Embryonic facial prominence (tissue), 1 donor: ENCODE measurements around the gene ACSL4.

Experiments used
- DNase-seq: peaks from one replicate; pipeline ENCODE4 v3.0.0-alpha.2; 2016; ENCODE audit errors: extremely low spot score

Gene ACSL4

GRCh38 chrX:109614951-109615350, 118.1 kb downstream of the ACSL4 start:
- DNase-seq: no peak

GRCh38 chrX:109601486-109601885, 131.6 kb downstream of the ACSL4 start:
- no peak for DNase-seq

- no peak for DNase-seq
Observed at GRCh38 chrX:109600237-109600651, 132.8 kb downstream of the ACSL4 start.

GRCh38 chrX:109596015-109596414, 137.0 kb downstream of the ACSL4 start:
- DNase-seq: no peak
